ENCODE data around the gene UPK3BL2. TPM values are rescaled to one million over a fixed set of nuclear protein-coding genes. Genes with fewer than 3 reads are reported as not detected.
"Not testable (repeated sequence)": the region's sequence is repeated elsewhere in the genome, so short reads cannot be mapped to it uniquely, and the experiment has no call there.

UPK3BL2 gene
- total RNA-seq, 2 experiments from 2014 or later = 13.2 to 14.0 TPM

GRCh38 chr7:102493220-102493935 is 50.1 kb downstream of the UPK3BL2 start:
- H3K9me3 Mint-ChIP-seq; POLR2A ChIA-PET; H3K27me3 Mint-ChIP-seq; H3K27ac Mint-ChIP-seq; H3K4me3 Mint-ChIP-seq; H3K36me3 Mint-ChIP-seq (ENCODE audit: low read depth); H3K4me1 Mint-ChIP-seq; CTCF ChIA-PET: not testable (repeated sequence)
- DNase-seq = peak; percentile 27

GRCh38 chr7:102490529-102491075 is 52.9 kb downstream of the UPK3BL2 start:
- H3K4me1 Mint-ChIP-seq; H3K9me3 Mint-ChIP-seq; H3K27ac Mint-ChIP-seq; H3K36me3 Mint-ChIP-seq (ENCODE audit: low read depth); CTCF ChIA-PET; H3K4me3 Mint-ChIP-seq; POLR2A ChIA-PET; H3K27me3 Mint-ChIP-seq: not testable (repeated sequence)
- DNase-seq = peak; percentile 27

Other genes with a start within 250 kb of the UPK3BL2 start
- gene SPDYE6, start 187.3 kb downstream of the UPK3BL2 start, total RNA-seq = under 1 TPM in 1 of 2 experiments, not detected in 1; 0.13 TPM
- gene PRKRIP1, start 147.3 kb downstream of the UPK3BL2 start, total RNA-seq = 10 to 100 TPM; 27.2 to 28.3 TPM
- 10 to 100 TPM; 59.5 to 61.9 TPM for gene ORAI2, start 110.1 kb downstream of the UPK3BL2 start, total RNA-seq
- 10 to 100 TPM in 1 of 2 experiments, 1 to 10 TPM in 1; 9.4 to 10.4 TPM for gene ALKBH4, start 78.8 kb downstream of the UPK3BL2 start, total RNA-seq
- 10 to 100 TPM; 19.5 to 19.8 TPM for gene LRWD1, start 78.7 kb downstream of the UPK3BL2 start, total RNA-seq
- gene POLR2J, start 64.8 kb downstream of the UPK3BL2 start, total RNA-seq = 10 to 100 TPM; 41.7 to 46.5 TPM
- gene RASA4B, start 25.9 kb downstream of the UPK3BL2 start, total RNA-seq = 1 to 10 TPM; 8.7 to 9.6 TPM
- under 1 TPM in 1 of 2 experiments, not detected in 1; 0.15 TPM for gene SPDYE2, start 7.5 kb upstream of the UPK3BL2 start, total RNA-seq
- 10 to 100 TPM; 24.9 to 25.0 TPM for gene POLR2J3, start 28.9 kb upstream of the UPK3BL2 start, total RNA-seq
- gene RASA4, start 73.1 kb upstream of the UPK3BL2 start, total RNA-seq = 10 to 100 TPM; 26.6 to 27.8 TPM
- gene UPK3BL1, start 99.1 kb upstream of the UPK3BL2 start, total RNA-seq = 10 to 100 TPM; 12.2 to 13.9 TPM
- under 1 TPM in 1 of 2 experiments, not detected in 1; 0.15 TPM for gene SPDYE2B, start 106.6 kb upstream of the UPK3BL2 start, total RNA-seq
- gene POLR2J2, start 128.0 kb upstream of the UPK3BL2 start, total RNA-seq = 1 to 10 TPM; 8.4 to 8.8 TPM
- 1 to 10 TPM; 6.1 to 7.2 TPM for gene FAM185A, start 205.3 kb upstream of the UPK3BL2 start, total RNA-seq

All from activated CD4-positive, alpha-beta memory T cell treated with anti-CD3 and anti-CD28 coated beads, Interleukin-2, amount 10 ng/mL, durations not matched to agents 7 days and 5 days (primary cell).